GM10266 (cell line): ENCODE results near the gene CD33.
"Not testable (repeated sequence)": the region's sequence is repeated elsewhere in the genome, so short reads cannot be mapped to it uniquely, and the experiment has no call there.

Experiments
- DNase-seq: peaks from one replicate; pipeline ENCODE4 v3.0.0; 2012; ENCODE audit errors: extremely low spot score
- CTCF ChIP-seq: IDR thresholded peaks from 2 replicates; pipeline ENCODE4 v1.5.1; 2012; ENCODE audit warnings: mild to moderate bottlenecking, low read depth; ENCODE audit not compliant: control insufficient read depth, insufficient read depth; ENCODE audit errors: missing control alignments

CD33 gene

GRCh38 chr19:51224898-51225393 is at the start of gene CD33:
TSS of gene CD33 (plus strand) at chr19:51225080. CDS start at chr19:51225119, 39 bp downstream.
- DNase-seq, result not testable (repeated sequence)

- DNase-seq, result no peak
- TF ChIP-seq CTCF, result no peak
These were observed 45.6 kb upstream of the CD33 start for GRCh38 chr19:51179256-51179655.

GRCh38 chr19:51181377-51181912 is 43.4 kb upstream of the CD33 start:
- DNase-seq, result no peak
- no peak for TF ChIP-seq CTCF

- DNase-seq, result no peak
- no peak for TF ChIP-seq CTCF
These were observed 42.9 kb upstream of the CD33 start for GRCh38 chr19:51181913-51182419.

- TF ChIP-seq CTCF, result no peak
- DNase-seq, result no peak
These were observed 41.3 kb upstream of the CD33 start for GRCh38 chr19:51183629-51184028.

GRCh38 chr19:51185069-51185867 is 39.6 kb upstream of the CD33 start:
- DNase-seq, result no peak
- no peak for TF ChIP-seq CTCF

- no peak for TF ChIP-seq CTCF
- DNase-seq, result no peak
These were observed 39.0 kb upstream of the CD33 start for GRCh38 chr19:51185868-51186215.
